DMS53 treated with DMSO at 0.1 percent for 48 hours (cell line): Measurements from ENCODE around the gene SMARCC2.
"Not testable (repeated sequence)": the region's sequence is repeated elsewhere in the genome, so short reads cannot be mapped to it uniquely, and the experiment has no call there.

Source experiments
- DNase-seq: peaks from one replicate; lab custom pipeline; 2025; ENCODE audit not compliant: unreplicated experiment; lab: John Stamatoyannopoulos, UW

Gene SMARCC2

GRCh38 chr12:56212361-56212760, 23.1 kb upstream of the SMARCC2 start:
- no peak for DNase-seq

GRCh38 chr12:56208006-56208405, 18.7 kb upstream of the SMARCC2 start:
- no peak for DNase-seq

GRCh38 chr12:56206452-56207166, 17.3 kb upstream of the SMARCC2 start:
- peak; percentile 20 for DNase-seq

GRCh38 chr12:56205445-56205844, 16.2 kb upstream of the SMARCC2 start:
- DNase-seq, result no peak

- DNase-seq, result no peak
Observed at GRCh38 chr12:56204275-56204674, 15.0 kb upstream of the SMARCC2 start.

- no peak for DNase-seq
Observed at GRCh38 chr12:56202838-56203237, 13.6 kb upstream of the SMARCC2 start.

- no peak for DNase-seq
Observed at GRCh38 chr12:56202366-56202765, 13.1 kb upstream of the SMARCC2 start.

GRCh38 chr12:56198836-56199235, 9.6 kb upstream of the SMARCC2 start:
- DNase-seq, result no peak

GRCh38 chr12:56197921-56198635, 8.8 kb upstream of the SMARCC2 start:
- no peak for DNase-seq

GRCh38 chr12:56196818-56197550, 7.7 kb upstream of the SMARCC2 start:
- DNase-seq, result not testable (repeated sequence)

- DNase-seq, result peak; percentile 82
Observed at GRCh38 chr12:56193025-56193578, 3.8 kb upstream of the SMARCC2 start.

- no peak for DNase-seq
Observed at GRCh38 chr12:56192582-56192981, 3.3 kb upstream of the SMARCC2 start.

GRCh38 chr12:56190695-56191155, 1.4 kb upstream of the SMARCC2 start:
- no peak for DNase-seq

GRCh38 chr12:56189918-56190694, 823 bp upstream of the SMARCC2 start:
- DNase-seq, result peak; percentile 77

- DNase-seq, result no peak
Observed at GRCh38 chr12:56188778-56189098, 545 bp downstream of the SMARCC2 start.

- no peak for DNase-seq
Observed at GRCh38 chr12:56188131-56188777, 1.0 kb downstream of the SMARCC2 start.

GRCh38 chr12:56186957-56187356, 2.3 kb downstream of the SMARCC2 start:
- DNase-seq, result no peak

GRCh38 chr12:56178347-56178746, 10.9 kb downstream of the SMARCC2 start:
- DNase-seq, result no peak

GRCh38 chr12:56172839-56173238, 16.4 kb downstream of the SMARCC2 start:
- no peak for DNase-seq

- DNase-seq, result no peak
Observed at GRCh38 chr12:56169229-56169759, 20.0 kb downstream of the SMARCC2 start.
